Activated naive CD4-positive, alpha-beta T cell treated with anti-CD3 and anti-CD28 coated beads, Interleukin-2, amount 50 U/mL, for 24 hours (primary cell): Measurements from ENCODE around the gene FHIT.

Experiments used
- H3K27ac Mint-ChIP-seq: one replicate; pipeline ENCODE4 v1.8.0; 2021; ENCODE audit warnings: mild to moderate bottlenecking, mixed read lengths
- H3K27me3 Mint-ChIP-seq: one replicate; pipeline ENCODE4 v1.8.0; 2021; ENCODE audit warnings: mixed read lengths
- H3K36me3 Mint-ChIP-seq: one replicate; pipeline ENCODE4 v1.8.0; 2021; ENCODE audit warnings: mixed read lengths
- H3K4me1 Mint-ChIP-seq: one replicate; pipeline ENCODE4 v1.8.0; 2021; ENCODE audit warnings: mixed read lengths
- H3K4me3 Mint-ChIP-seq: one replicate; pipeline ENCODE4 v1.8.0; 2021; ENCODE audit warnings: mild to moderate bottlenecking, mixed read lengths
- H3K9me3 Mint-ChIP-seq: one replicate; pipeline ENCODE4 v1.8.0; 2021; ENCODE audit warnings: mixed read lengths

The FHIT gene

DNA sequence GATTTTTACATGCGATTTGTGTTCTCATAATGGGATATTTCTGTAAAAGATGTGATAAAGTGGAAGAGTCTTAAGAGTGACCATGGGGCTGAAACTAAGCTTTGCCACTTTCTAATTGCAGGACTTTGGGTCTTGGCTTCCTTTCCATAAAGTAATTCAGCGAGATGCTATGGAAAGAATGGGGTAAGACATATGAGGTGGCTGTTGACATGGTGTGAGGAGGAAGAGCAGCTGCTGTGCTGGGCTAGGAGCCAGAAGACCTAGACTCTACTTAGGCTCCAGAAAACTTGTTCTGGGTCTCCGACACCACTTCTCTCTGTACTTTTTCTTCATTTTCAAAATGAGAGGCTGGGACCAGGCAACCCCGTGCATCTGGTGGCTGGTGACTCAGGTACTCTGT, 1547.0 kb downstream of the FHIT start:
- Mint-ChIP-seq H3K9me3 (no peaks in the 10 kb centered on the region), H3K27ac (no peak overlapping the region), H3K36me3 (no peaks in the 10 kb centered on the region), H3K27me3 (no peaks in the 10 kb centered on the region), H3K4me1 (no peaks in the 10 kb centered on the region), H3K4me3 (no peak overlapping the region)

DNA sequence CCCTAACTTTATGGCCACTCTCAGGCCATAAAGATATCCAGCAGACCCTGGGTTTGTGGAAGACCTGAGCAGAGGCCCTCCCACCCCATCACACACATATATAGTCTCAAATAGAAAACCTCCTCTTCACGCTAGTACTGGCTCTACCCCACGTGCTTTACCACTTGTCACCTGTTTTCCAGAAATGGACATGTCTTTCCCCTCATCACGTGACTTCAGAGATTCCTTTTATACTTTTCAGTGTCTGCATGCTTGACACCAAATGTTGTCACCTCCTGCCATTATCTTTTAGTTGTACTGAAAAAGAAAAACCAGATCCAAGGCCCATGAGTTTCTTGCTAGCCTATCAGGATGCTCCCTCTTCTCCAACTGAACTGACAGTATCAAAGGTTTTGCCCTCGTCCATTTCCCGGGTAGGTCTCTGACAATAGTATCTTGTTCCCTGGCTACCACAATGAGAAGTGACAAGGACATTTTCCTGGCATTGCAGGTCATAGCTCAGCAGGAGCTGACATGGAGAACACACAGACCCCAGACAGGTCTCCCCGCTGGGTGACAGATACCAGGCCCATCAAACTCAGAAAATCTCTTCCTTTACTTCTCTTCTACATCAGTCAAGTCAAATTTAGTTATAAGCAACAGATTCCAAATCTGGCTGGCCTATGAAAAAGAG, 1551.5 kb downstream of the FHIT start:
- Mint-ChIP-seq H3K27ac (no peak overlapping the region), H3K36me3 (no peaks in the 10 kb centered on the region), H3K27me3 (no peaks in the 10 kb centered on the region), H3K4me3 (no peak overlapping the region), H3K9me3 (no peaks in the 10 kb centered on the region), H3K4me1 (no peaks in the 10 kb centered on the region)
